OCI-M2 (cell line): ENCODE results near the gene MRPS14.

Source experiments
- DNase-seq: peaks from one replicate; lab custom pipeline; 2025; ENCODE audit not compliant: unreplicated experiment; lab: John Stamatoyannopoulos, UW

The MRPS14 gene

DNA sequence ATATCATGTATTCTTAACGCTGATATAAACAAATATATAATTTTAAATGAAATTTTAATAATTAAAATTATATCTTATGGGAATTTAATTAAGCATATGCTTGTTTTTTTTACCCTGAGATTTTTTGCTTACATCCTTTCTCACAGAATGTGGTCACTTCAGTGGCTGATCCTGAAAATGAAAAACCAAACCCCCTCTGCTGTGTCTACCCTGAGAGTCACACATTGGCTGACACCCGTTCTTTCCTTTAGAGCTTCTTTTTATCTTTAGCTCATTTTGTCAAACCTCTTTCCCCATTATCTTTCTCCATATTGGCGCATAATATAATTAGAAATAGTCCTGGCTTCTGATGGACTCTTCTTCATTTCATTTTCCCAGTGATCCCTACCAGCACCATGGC lies 34.2 kb downstream of the MRPS14 start:
- DNase-seq: no peak

DNA sequence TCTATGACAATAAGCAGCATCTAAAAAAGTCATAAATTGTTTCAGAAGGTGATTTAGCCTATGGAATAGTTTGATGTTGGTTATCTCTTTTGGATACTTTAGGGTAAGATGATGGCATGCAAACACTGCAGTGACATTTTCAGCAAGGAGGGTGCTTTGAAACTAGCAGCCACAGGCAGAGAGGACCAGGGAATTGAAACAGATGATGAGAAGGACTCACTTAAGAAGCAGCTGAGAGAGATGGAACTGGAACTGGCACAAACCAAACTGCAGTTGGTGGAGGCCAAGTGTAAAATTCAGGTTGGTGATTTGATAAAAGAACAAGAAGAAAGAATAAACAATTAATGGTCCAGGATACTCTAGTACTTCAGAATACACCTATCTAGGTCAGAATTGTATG lies 34.7 kb downstream of the MRPS14 start:
- no peak for DNase-seq

DNA sequence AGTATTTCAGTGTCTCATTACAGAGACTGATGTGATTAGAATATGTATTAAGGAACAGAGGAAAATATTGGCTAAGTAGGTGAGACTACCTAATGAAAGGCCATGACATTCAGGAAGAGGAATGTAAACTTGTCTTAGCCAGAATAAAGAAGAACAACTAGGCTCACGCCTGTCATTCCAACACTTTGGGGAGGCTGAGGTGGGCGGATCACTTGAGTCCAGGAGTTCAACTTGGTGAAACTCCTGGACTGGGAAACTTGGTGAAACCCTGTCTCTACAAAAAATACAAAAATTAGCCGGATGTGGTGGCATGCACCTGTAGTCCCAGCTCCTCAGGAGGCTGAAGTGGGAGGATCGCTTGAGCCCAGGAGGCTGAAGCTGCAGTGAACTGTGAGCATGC lies 38.3 kb downstream of the MRPS14 start:
- DNase-seq: no peak

DNA sequence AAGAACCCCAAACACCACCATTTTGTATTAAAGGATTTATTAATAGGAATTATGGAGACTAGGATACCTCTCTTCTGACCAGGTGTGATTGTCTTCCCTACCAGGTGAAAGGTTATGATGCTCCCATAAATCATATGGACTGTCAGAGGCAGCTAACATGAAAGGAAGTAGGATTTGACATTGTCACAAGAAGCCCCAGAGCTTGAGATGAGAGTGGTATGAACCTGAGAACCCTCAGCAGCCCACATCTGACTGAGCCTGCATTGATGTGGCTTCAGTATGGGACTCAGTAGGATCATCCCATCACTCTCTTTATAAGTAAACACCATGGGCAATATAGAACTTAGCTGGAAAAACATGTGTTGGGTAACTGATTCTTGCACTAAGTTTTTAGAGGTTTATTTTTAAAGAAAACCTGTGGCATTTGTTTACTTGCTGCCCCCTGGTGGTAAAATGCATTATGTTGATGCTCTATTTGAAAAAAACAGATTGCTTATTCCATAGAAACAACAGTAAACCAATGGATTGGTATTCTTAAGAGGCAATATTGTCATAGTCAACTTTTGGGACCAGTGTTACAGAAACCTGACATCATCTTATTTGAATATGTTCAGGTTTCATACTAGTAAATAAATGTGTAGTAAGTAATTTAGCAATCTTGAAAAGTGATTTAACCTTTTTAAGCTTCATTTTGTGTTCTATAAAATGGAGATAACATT lies 40.1 kb downstream of the MRPS14 start:
- DNase-seq: no peak

DNA sequence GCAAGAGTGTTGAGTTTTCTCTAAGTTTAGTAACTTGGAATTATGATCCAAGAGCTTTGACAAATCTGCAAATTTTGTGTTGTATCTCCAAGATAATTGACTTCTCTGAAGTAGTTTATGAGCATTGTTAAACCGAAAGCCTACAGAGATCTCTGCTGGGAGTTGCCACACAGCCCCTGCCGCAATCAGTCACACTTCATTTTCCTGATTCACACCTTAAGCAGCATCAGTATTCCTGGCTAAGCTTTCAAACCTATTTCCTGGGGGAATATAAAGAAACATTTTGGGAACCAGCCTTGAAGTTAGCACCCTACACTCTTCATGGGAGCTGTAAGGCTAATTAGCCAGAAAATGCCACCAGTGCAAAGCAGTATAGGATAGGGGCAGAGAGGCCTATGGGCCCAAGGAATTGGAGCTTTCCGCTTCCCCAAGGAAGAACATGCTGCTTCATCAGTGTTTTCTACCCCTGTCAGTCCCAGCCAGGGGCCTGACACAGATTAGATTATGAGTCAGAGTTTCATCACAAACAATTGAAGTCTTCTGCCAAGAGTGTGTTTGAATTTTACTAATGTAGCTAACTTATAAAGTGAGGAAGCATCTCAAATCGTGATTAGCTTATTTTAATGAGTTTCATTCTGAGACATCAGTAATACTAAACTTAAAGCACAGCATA lies 46.7 kb downstream of the MRPS14 start:
- no peak for DNase-seq

DNA sequence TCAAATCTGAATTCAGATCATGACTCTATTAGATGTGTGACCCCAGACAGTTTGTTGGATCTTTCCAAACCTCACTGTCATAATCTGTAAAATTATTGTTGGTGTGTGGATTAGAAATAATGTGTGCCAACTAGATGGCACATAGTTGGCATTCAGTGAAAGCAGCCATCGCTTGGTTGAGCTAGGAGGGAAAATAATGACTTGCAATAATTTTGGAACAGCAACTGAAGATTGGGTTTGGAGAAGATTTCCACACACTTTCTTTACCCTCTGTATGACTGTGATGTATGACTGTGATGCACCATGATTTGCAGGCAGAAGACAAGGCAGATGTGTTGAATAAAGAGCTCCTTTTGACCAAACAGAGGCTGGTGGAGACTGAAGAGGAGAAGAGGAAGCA lies 47.5 kb downstream of the MRPS14 start:
- DNase-seq: no peak

DNA sequence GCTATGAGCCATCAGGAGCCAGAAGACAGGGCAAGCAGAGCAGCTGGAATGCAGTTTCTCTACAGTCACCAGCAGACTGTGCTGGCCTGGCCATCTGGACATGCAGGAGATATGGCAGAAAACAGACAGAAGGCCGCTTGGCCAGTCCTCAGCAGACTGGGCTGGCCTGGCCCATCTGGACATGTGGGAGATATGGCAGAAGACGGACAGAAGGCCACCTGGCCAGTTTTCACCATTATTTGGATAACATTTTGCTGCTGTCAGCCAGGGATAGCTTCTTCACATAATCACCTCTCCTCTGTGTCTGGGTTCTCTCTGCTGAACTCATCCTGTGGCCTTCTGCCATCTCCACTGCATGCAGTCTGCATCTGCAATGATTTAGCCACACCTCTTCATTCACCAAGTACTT lies 48.5 kb downstream of the MRPS14 start:
- no peak for DNase-seq

DNA sequence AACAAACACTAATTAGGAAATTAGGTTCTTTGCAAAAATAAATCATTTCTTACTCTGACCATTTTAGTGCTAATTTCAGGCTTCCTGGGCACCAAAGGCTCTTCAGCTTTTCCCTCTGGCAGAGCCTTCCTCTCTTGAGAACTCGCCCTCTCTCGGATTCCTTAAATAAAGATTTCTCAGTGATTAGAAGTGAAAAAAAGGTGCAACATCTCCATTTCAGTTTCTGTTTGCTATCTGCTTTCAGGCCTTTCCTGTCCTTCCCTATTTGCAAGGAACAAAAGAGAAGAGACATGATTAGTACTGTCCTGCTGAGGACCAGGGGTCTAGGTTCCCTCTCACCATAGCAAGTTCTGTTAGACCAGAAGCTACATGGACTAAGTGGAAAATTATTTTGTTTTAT lies 51.3 kb downstream of the MRPS14 start:
- no peak for DNase-seq

DNA sequence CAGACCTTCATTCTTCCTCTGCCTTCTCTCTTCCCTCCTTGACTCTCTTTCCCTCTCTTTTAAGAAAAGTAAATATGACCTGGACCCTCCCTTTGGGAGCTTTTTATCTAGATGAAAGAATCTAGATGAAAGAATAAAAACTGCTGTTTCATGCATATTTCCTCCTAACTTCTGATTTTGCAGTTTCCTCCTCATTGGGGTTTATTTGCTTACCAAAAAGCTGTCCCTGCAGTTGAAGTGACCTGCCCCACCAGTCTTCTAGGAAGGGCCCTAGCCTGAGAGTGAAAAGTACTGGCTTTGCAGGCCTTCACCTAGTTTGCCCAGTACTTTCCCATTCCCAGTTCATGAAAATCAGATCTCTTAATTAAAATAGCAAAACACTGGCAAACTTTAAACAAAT lies 51.8 kb downstream of the MRPS14 start:
- no peak for DNase-seq

DNA sequence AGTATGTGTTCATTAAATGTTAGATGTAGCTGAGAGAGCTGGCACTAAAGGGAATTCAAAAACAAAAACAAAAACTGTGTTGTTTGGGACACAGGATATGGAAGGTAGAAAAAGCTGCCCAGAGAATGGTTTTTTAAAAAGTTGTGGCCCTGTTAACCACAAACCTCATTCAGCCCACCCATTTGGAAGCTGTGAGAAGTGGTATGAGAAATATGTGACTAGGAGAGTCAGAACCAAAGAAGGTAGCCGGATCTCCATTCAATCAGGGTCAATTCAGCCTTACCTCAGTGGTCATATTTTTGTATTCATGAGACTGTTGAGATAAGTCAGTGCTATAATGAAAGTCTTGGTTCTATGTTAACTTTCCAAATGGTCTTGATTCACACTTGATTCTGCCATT lies 53.2 kb downstream of the MRPS14 start:
- no peak for DNase-seq

DNA sequence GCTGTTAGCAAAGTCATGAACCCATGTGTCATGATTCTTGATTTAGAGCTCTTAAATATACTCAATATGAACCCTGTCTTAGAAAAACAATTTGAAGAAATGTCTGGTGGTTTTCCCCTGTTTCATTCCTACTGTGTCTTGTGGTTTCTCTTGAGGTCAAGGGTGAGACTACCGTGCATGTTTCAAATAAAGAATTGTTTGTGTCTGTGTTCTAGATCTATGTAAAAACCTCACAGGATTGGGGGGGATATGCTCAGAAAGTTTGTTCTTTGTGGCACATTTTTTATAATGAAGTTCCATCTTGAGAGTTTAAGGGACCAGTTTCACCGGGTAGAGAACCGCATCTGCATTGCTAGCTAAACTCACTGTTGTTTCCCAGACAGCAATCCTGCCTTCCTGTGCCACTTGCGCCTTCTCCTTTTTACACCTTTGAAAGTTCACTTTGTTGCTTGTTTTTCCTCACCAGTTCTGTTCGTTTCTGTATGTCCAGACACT lies 54.4 kb downstream of the MRPS14 start:
- no peak for DNase-seq

DNA sequence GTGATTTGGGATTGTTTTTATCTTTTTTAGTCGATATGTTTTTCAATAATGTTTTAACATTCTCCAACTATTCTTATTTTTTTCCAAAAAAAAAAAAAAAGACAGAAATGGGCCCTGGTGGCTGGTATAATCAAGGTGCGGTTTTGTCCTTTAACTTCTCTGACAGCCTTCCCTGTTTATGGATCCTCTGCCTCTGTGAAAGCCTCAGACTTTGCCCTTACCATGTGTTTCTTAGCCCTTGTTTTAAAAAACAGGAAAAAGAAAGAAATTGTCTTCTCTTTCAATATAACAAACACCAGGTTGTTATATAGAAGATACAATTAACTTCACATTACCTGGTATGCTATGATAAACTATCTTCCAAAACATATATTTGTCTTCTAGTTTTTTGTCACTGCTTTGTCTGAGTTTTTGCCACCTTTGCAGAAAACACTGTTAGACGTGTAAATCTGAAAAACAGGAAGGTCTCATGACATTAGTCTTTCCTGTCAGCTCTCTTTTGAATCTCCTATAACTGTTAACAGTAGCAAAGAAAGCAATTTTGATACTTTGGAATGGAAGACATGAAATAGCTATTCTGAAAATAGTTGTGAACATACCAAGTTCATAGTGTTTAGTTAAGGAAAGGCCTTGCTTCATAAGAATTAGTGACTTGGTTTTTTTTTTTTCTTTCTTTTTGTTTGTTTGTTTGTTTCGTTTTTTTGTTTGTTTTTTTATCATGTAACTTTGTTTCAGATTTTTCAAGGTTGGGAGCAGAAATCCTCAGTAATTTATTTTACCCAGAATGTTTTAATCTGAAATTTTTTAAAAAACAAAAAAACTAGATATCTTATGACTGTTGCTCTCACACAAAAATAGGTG lies 55.1 kb downstream of the MRPS14 start:
- DNase-seq: no peak

DNA sequence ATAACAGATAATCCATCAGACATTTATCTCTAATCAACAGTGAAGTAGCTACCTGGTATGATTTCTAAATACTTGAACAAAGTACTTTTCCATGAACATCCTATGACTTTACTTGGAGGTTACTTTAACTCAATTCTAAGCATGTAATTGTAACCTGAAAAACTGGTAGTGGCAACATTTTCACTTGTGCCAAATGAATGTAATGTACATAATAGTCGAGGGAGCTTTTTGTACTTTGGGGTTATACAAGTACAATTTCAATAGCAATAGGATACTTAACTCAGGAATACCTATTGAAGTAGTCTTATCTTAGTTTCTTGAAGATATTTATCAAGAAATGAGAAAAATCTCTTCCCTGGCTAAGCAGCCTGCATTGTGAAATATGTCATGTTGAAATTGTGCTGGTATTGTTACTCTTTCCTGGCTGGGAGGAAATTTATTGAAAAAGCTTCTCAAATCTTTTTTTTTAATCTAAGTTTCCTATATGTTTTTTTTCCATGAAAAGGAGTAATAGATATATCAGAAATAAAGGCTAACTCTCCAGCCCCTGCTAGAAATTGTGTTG lies 57.1 kb downstream of the MRPS14 start:
- no peak for DNase-seq

DNA sequence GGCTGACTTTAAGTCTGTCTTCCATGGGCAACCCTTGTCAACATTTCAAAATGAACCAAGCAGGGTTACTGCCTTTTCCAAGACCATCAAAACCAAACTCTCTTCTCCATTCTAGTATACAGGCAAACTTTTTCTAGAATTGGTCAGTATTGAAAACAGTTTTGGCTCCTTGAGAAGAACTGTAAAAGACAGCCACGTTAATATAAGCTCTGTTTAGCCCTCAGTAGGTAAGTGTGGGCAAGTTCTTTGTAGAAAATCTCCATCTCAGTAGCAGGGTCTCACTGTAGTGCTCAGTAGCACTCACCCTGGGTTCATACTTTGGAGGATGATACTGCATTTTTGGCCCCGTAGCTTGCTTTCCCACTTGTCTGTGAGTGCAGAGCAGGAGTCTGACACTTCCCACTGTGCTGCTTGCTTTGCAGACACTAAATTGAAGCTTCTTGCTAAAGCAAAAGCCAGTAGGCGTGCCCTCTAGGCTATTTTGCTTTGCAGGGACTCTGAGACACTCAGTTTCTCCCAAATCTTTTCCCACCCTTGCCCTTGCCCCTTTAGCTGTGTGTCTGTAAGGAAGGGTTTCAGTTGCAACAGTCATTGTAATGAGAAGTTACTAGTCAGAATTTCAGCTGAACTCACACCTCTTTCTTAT lies 57.7 kb downstream of the MRPS14 start:
- DNase-seq: no peak

DNA sequence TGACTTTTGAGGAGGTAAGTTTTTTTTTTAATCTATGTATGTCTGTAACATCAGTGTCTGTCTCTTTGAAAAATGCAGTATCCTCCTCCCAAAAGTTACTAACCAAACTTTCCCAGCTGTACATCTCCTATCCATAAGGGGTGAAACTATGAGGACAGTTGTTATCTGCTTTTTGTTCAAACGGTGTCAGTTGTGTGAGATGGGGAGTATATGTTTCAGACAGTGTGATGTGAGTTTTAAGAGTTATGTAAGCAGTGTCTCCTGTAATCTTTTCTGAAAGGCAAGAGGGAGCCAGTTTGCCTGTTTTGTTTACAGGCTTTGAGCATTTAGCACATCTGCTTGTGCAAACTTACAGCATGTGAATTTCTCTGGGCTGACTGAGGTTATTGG lies 58.3 kb downstream of the MRPS14 start:
- no peak for DNase-seq

DNA sequence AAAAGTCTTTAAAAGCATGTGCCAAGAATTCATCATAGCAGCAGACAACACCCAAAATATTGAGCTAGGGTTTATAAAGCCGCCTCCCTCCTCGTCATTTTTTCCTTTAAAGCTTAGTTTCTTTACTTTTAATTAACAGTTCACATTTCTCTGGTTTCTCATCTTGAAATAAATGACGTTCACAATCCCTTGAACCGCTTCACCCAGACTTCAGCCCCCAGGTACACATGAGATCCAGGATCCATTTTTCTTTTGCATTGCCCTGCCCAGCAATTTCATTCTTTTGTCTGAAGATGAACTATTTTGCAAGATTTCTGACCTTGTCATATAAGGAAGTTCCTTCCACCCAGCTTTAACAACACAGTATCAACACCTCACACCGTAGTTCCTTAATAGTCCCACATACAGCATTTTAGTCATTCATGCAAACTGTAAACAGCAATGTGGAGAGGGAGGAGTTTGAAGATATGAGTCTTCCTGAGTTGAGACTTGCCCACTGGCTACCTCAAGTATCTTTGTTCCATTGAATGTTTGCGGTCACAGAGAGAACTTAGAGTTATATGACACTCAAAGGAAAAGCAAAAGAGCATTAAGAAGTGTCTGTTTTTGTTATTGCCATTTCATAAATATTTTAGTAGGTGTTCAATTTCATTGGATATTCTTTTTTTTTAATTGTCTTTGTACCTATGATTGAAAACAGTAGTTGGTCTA lies 58.8 kb downstream of the MRPS14 start:
- peak; percentile 64 for DNase-seq

DNA sequence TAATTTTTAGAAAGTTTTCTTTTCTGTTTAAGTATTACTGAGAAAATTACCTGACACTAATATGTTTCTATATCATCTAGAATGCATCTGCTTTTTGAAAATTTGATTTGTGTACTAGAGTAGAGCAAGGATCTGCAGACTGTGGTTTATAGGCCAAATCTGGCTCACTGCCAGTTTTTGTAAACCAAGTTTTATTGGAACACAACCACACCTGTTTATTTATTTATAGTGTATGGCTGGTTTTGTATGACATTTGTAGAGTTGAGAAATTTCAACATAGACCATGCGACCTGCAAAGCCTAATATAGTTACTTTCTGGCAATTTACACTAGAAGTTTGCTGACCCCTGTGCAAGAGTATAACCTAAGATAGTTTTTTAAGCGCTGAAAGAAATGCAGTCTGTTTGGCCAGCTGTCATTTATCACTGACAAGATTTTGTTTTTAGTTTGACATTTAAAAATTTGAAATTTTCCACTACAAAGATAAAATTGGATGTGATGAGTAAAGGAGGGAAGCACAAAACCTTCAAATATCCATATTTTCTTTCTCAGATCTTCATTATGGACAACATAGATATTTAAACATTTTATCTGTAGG lies 59.6 kb downstream of the MRPS14 start:
- no peak for DNase-seq
